ENCODE measurements around the gene ADAMTS2.

Gene ADAMTS2

GRCh38 chr5:179317411-179318220, 27.6 kb downstream of the ADAMTS2 start:
- Histone ChIP-seq H3K4me1 (ENCODE audit: insufficient read depth, low read length, severe bottlenecking) (no peaks in the 10 kb centered on the region), H2AFZ (ENCODE audit: low read length) (no peak overlapping the region), H3K9me2 (ENCODE audit: low read depth, low read length) (no peaks in the 10 kb centered on the region), H3K9me3 (ENCODE audit: low read length) (no peaks in the 10 kb centered on the region), H3K9ac (ENCODE audit: low read length) (no peak overlapping the region), H3F3A (ENCODE audit: insufficient read depth, low read length) (no peaks in the 10 kb centered on the region), H3K27ac (ENCODE audit: low read depth, low read length, poor library complexity, severe bottlenecking) (no peak overlapping the region), H3K36me3 (ENCODE audit: insufficient read depth, low read length) (no peaks in the 10 kb centered on the region), H3K4me3 (ENCODE audit: low read depth, low read length, poor library complexity, severe bottlenecking) (no peak overlapping the region), H3K27me3 (ENCODE audit: insufficient read depth, low read length) (no peaks in the 10 kb centered on the region), H3K79me2 (ENCODE audit: insufficient read depth, low read length) (no peaks in the 10 kb centered on the region), H3K4me2 (ENCODE audit: low read length) (no peak overlapping the region), H4K20me1 (ENCODE audit: insufficient read depth, low read length) (no peaks in the 10 kb centered on the region)
- no peak for TF ChIP-seq EZH2 (IDR thresholded peaks at IDR 0.05; ENCODE audit: borderline replicate concordance, low read length)
- TF ChIP-seq CTCF (IDR thresholded peaks at IDR 0.05; ENCODE audit: low read length), result no peak

- Histone ChIP-seq H3K36me3 (ENCODE audit: insufficient read depth, low read length) (no peaks in the 10 kb centered on the region), H3K9me3 (ENCODE audit: low read length) (no peaks in the 10 kb centered on the region), H3F3A (ENCODE audit: insufficient read depth, low read length) (no peaks in the 10 kb centered on the region), H2AFZ (ENCODE audit: low read length) (no peak overlapping the region), H3K9me2 (ENCODE audit: low read depth, low read length) (no peaks in the 10 kb centered on the region), H3K9ac (ENCODE audit: low read length) (no peak overlapping the region), H3K27me3 (ENCODE audit: insufficient read depth, low read length) (no peaks in the 10 kb centered on the region), H3K27ac (ENCODE audit: low read depth, low read length, poor library complexity, severe bottlenecking) (no peak overlapping the region), H4K20me1 (ENCODE audit: insufficient read depth, low read length) (no peaks in the 10 kb centered on the region), H3K4me1 (ENCODE audit: insufficient read depth, low read length, severe bottlenecking) (no peaks in the 10 kb centered on the region), H3K79me2 (ENCODE audit: insufficient read depth, low read length) (no peaks in the 10 kb centered on the region), H3K4me3 (ENCODE audit: low read depth, low read length, poor library complexity, severe bottlenecking) (no peak overlapping the region), H3K4me2 (ENCODE audit: low read length) (no peak overlapping the region)
- no peak for TF ChIP-seq CTCF (IDR thresholded peaks at IDR 0.05; ENCODE audit: low read length)
- TF ChIP-seq EZH2 (IDR thresholded peaks at IDR 0.05; ENCODE audit: borderline replicate concordance, low read length), result no peak
Observed at GRCh38 chr5:179316982-179317381, 28.3 kb downstream of the ADAMTS2 start.

GRCh38 chr5:179316111-179316551, 29.1 kb downstream of the ADAMTS2 start:
- no peaks in the 10 kb centered on the region for H3K36me3 ChIP-seq (ENCODE audit: insufficient read depth, low read length)
- H3K79me2 ChIP-seq (ENCODE audit: insufficient read depth, low read length), result no peaks in the 10 kb centered on the region
- no peaks in the 10 kb centered on the region for H3K9me2 ChIP-seq (ENCODE audit: low read depth, low read length)
- H4K20me1 ChIP-seq (ENCODE audit: insufficient read depth, low read length), result no peaks in the 10 kb centered on the region
- no peak overlapping the region for H3K9ac ChIP-seq (ENCODE audit: low read length)
- H3K4me3 ChIP-seq (ENCODE audit: low read depth, low read length, poor library complexity, severe bottlenecking), result no peak overlapping the region
- TF ChIP-seq EZH2 (IDR thresholded peaks at IDR 0.05; ENCODE audit: borderline replicate concordance, low read length) (no peak), CTCF (IDR thresholded peaks at IDR 0.05; ENCODE audit: low read length) (no peak)
- no peaks in the 10 kb centered on the region for H3K4me1 ChIP-seq (ENCODE audit: insufficient read depth, low read length, severe bottlenecking)
- no peaks in the 10 kb centered on the region for H3K9me3 ChIP-seq (ENCODE audit: low read length)
- no peak overlapping the region for H3K27ac ChIP-seq (ENCODE audit: low read depth, low read length, poor library complexity, severe bottlenecking)
- H3K4me2 ChIP-seq (ENCODE audit: low read length), result no peak overlapping the region
- H3K27me3 ChIP-seq (ENCODE audit: insufficient read depth, low read length), result no peaks in the 10 kb centered on the region
- no peaks in the 10 kb centered on the region for H3F3A ChIP-seq (ENCODE audit: insufficient read depth, low read length)
- H2AFZ ChIP-seq (ENCODE audit: low read length), result no peak overlapping the region

All from OCI-LY1 (cell line).